HG02588 (cell line): Measurements from ENCODE around the gene ACAP2.
"Not testable (repeated sequence)": the region's sequence is repeated elsewhere in the genome, so short reads cannot be mapped to it uniquely, and the experiment has no call there.

Experiments used
- ATAC-seq: cut with Tn5 transposase; IDR thresholded peaks from one replicate; pipeline ENCODE4 v1.9.1; 2021; ENCODE audit warnings: mild to moderate bottlenecking, moderate library complexity; ENCODE audit not compliant: unreplicated experiment

The ACAP2 gene

GRCh38 chr3:195442573-195443390 lies at the start of gene ACAP2:
ACAP2 (minus strand) TSS chr3:195443020; CDS start chr3:195442847, 173 bp downstream.
- peak; percentile 92 for ATAC-seq

DNA sequence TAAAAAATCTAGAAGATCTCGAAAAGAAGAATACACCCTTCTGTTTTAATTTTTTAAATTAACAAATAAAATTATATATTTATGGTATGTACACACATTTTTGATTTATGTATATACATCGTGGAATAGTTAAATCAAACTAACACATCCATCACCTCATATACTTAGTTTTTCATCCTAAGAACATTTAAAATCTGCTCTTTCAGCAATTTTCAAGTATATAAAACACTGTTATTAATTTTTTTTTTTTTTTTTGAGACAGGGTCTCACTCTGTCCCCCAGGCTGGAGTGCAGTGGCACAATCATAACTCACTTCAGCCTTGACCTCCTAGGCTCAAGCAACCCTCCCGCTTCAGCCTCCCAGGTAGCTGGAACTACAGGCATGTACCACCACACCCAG lies 32.8 kb upstream of the ACAP2 start:
- ATAC-seq = no peak

- ATAC-seq = not testable (repeated sequence)
These were observed 32.3 kb upstream of the ACAP2 start for GRCh38 chr3:195475116-195475515.

GRCh38 chr3:195468841-195469240 lies 26.0 kb upstream of the ACAP2 start:
- ATAC-seq = no peak

DNA sequence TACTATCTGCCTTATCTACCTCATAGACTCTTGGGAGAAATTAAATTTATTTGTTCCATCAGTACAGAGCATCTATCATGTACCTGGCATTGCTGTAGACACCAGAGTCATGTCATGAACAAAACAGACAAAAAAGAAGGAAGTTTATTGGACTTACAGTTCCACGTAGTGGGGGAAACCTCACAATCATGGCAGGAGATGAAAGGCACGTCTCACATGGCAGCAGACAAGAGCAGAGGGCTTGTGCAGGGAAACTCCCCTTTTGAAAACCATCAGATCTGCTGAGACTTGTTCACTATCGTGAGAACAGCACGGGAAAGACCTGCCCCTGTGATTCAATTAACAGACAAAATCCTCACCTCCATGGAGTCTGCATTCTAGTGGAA lies 25.6 kb upstream of the ACAP2 start:
- no peak for ATAC-seq

DNA sequence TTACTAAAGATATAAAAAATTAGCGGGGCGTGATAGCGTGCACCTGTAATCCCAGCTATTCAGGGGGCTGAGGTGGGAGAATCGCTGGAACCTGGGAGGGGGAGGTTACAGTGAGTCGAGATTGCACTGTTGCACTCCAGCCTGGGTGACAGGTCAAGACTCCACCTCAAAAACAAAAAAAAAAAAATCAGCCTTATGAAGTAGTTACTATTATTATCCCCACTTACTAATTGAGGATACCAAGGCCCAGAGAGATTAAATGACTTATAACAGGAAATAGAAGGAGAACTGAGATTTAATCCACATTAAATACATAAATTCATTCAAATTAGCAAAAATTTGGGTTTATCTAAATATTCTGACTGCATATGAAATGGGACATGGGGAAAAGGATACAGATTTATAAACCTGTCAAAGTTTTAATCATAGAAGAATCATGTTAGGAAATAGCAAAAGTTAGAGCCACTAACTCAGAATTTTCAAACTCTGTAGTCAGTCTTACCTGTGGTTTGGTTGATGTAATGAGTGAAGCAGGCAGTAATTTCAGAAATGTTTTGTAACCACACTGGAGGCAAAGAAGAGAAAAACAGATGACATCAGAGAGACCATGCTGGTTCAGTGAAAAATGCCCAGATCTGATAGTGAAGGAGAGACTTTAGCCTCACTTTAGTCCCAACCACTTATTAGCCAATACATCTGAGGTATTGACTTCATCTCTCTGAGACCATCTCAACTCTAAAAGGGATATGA lies 25.0 kb upstream of the ACAP2 start:
- ATAC-seq = no peak

DNA sequence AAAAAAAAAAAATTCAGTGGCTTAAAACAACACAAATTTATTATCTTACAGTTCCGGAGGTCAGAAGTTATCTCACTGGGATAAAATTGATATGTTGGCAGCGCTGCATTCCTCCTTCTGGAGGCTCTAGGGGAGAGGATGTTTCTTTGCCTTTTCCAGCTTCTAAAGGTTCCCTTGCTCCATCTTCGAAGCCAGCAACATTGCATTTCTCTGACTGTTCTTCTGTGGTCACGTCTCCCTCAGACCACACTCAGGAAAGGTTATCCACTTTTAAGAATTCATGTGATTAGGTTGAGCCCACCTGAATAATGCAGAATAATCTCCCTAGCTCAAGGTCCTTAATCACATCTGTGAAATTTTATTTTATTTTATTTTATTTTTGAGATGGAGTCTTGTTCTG lies 23.4 kb upstream of the ACAP2 start:
- ATAC-seq = no peak

GRCh38 chr3:195462922-195463321 lies 20.1 kb upstream of the ACAP2 start:
- ATAC-seq = not testable (repeated sequence)

DNA sequence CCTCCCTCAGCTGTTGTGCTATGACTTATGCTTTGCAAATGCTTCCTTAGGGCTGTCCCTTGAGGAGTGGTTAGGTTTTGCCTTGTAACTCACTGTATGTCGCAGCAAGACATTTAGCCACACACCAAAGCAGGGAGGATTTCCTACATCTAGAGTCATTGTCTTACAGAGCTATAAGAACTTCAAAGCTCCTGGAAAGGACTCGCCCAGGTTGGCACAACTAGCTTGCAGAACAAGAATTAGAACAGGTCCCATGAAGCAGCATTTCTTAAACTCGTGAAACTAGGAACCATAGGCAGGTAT lies 19.4 kb upstream of the ACAP2 start:
- ATAC-seq = no peak

GRCh38 chr3:195461594-195462307 lies 18.9 kb upstream of the ACAP2 start:
- no peak for ATAC-seq

GRCh38 chr3:195460091-195460713 lies 17.4 kb upstream of the ACAP2 start:
- ATAC-seq = no peak

DNA sequence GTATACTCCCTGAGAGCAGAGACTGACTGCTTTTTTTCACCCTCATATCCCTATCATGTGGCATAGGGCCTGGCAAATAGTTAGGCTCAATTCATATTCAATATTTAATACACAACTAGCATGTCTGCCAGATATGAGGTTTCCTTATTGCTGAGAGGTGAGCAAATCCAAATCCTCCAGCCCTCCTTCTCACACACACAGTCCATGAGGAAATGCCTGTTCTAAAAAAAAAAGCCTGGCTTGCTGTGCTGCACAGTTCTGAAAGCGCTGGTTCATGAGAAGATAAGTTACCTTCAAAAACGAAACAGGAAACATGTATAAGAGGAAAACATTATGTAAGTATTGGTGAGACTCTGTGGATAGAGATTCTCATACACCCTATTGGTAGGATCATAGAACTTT lies 15.5 kb upstream of the ACAP2 start:
- no peak for ATAC-seq

DNA sequence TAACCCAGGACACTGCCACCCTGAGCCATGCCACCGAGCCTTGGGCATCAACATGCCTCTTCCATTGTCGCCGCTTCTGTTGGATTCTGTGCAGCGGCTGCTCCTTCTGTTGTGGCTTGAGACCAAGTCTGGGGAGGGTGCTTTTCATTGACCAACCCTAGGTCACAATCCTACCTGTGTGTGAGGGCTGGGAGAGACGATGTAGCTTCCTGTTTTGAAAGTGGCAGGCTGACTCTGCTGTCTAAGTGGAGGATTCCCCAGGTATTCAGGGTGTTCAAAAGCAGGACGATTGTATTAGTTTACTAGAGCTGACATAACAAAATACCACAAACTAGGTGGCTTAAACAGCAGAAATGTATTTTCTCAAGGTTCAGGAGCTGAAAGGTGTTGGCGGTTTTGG lies 13.0 kb upstream of the ACAP2 start:
- ATAC-seq = no peak

DNA sequence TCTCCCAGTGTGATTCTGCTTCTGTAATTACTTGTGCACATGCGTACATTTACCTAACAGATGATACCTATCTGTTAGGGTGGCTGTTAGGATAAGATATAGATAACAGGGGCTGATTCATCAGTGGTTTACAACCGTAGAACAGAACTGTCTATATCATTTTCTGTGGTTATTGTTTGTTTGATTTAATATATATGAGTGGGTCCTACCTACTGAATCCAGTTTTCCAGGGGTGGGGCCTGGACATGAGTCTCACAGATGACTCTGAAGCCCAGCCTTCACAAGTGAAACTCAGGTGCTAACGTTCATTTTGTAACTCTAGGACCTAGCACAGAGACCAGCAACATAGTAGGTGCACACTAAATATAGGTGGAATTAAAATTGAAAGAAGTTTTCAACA lies 10.4 kb upstream of the ACAP2 start:
- ATAC-seq = no peak

DNA sequence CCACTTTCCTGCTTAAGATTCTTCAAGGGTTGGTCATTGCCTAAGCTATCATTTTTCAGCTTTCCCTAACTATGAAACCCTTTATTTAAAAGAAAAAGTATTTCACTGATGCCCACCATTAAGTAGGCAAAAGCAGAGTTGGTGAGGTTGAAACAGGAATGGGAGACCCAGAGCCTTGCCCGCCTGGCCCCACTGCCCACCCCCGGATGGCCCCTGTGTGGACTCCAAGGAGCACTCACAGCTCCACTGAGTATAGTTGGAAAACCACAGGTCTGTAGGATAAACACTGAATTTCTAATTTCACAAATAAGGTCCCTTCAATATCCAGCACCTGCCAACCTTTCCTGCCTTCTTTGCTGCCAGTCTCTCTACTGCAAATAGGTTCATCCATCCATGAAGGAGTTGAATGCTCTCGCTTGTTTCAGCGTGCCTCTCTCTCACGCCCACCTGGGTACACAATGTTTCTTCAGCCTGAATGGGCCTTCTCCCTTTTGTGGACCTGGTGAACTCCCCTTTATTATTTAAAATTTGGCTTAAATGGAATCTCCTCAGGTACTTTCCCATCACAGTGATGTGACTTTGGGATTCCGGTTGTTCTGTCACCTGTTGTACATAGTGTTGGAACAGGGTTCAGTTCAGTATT lies 8.7 kb upstream of the ACAP2 start:
- ATAC-seq = no peak

DNA sequence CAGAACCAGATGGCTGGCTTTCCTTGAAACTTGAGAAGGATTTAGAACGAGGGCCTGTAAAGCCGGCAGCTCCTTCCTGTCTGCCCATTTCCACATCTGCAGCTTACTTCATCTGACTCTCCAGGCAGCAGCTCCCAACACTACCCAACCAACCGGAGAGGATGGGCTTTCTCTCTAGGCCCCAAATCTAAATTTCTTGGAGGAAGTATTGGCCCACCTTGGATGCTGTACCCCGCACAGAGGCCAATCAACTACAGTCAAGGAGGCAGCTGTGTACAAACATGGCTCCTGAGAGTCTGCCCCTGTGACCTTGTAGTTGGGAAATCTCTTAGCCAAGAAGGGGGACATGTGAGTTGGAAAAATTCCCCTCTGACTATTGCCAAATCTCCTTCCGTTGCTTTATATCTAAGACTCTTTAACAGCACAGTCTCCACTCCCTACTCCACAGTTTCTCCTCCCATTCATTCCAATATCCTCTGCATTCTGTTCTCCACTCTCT lies 8.0 kb upstream of the ACAP2 start:
- no peak for ATAC-seq

DNA sequence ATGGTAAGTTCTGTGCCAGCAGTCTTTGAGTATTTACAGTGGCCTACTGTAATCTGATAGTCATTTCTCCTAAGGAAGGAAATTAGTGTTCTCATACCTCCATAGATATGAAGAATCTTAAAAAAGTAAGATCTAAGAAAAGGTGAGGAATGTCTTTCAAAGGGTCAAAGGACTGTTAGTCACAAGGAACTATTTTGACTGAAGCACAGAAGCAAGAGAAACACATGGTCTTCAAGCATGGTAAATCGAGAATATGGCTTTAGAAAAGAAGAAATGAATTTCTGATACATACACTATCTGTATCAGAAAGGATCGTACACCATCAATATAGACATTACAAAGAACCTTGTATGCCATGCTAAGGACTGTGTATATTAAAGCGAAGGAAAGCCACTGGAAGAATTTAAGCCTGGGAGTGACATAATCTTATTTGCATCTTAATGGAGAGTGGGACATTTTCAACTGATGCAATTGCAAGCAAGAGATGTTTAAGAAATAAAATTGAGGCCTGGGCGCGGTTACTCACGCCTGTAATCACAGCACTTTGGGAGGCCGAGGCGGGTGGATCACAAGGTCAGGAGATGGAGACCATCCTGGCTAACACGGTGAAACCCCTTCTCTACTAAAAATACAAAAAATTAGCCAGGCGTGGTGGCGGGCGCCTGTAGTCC lies 5.5 kb upstream of the ACAP2 start:
- ATAC-seq = no peak

GRCh38 chr3:195447201-195447600 lies 4.4 kb upstream of the ACAP2 start:
- ATAC-seq = no peak

- ATAC-seq = no peak
These were observed 3.5 kb upstream of the ACAP2 start for GRCh38 chr3:195446359-195446758.

DNA sequence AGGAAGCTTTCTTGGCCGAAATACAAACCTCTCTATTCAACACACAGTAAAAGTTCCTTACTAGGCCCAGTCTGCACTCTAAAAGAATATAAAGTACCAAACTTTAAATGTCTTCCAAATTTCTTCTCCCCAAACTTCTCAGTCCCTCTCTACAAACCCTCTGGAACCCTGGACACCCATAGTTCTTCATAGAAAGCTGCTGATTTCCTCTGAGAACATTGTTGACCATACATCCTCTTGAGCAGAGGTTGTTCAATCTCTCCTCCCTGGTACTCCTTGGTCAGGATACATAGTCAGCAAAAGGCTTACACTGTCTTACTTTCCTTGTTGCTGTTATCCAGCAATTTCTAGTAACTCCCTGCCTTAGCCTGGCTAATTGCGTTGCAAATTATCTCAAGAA lies 3.1 kb upstream of the ACAP2 start:
- no peak for ATAC-seq
